ENCODE data around the gene PRDM10. TPM values are rescaled to one million over a fixed set of nuclear protein-coding genes. Genes with fewer than 3 reads are reported as not detected.

The PRDM10 gene
- total and polyA plus RNA-seq, 10 donors, result 1.6 to 16.2 (median 10.3) TPM

DNA sequence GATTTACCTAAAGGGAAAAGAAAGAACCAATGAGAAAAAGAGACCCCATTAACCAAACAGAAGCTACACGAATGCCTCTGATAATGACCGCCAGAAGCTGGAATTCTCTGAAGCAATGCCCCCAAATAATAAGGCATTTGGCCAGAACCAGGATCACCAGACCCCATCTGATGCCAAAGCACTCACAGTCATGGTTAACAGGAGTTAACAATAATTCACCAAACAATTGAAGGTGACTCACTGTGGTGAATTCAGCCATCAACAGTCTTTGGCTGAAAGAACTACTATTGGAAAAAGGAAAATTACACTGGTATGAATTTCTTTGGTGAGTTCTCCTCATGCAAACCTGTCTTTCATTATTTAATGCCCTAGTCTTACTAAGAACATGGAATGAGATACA is 85.4 kb downstream of the PRDM10 start:
- Histone ChIP-seq H3K27me3 (replicated peaks in 1 of 7) (no peaks in the 10 kb centered on the region), H3K27ac (no peak overlapping the region), H3K36me3 (peaks cover 3 to 99% (median 40%) of the 10 kb centered on the region in 6 donors), H3K9me3 (no peaks in the 10 kb centered on the region), H3K4me3 (no peak overlapping the region), H3K4me1 (peaks cover 0 to 8% (median 0%) of the 10 kb centered on the region in 6 donors)
- DNase-seq, result no peak
- intact Hi-C loops (cut with DNase I; ENCODE audit: low total_unique reads), result no loop called here
- 92 to 99% (median 96%) methylated on average over 2 of the region's 2 CpGs for WGBS, 5 donors
- TF ChIP-seq, protein P1, sequence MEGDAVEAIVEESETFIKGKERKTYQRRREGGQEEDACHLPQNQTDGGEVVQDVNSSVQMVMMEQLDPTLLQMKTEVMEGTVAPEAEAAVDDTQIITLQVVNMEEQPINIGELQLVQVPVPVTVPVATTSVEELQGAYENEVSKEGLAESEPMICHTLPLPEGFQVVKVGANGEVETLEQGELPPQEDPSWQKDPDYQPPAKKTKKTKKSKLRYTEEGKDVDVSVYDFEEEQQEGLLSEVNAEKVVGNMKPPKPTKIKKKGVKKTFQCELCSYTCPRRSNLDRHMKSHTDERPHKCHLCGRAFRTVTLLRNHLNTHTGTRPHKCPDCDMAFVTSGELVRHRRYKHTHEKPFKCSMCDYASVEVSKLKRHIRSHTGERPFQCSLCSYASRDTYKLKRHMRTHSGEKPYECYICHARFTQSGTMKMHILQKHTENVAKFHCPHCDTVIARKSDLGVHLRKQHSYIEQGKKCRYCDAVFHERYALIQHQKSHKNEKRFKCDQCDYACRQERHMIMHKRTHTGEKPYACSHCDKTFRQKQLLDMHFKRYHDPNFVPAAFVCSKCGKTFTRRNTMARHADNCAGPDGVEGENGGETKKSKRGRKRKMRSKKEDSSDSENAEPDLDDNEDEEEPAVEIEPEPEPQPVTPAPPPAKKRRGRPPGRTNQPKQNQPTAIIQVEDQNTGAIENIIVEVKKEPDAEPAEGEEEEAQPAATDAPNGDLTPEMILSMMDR (IDR thresholded peaks at IDR 0.05 in 8 of 11, conservative IDR thresholded peaks at IDR 0.05 in 3 of 11), result no peak
- no peak for TF ChIP-seq POLR2A (IDR thresholded peaks at IDR 0.05)
- no peak for TF ChIP-seq POLR2AphosphoS5 (IDR thresholded peaks at IDR 0.05)

DNA sequence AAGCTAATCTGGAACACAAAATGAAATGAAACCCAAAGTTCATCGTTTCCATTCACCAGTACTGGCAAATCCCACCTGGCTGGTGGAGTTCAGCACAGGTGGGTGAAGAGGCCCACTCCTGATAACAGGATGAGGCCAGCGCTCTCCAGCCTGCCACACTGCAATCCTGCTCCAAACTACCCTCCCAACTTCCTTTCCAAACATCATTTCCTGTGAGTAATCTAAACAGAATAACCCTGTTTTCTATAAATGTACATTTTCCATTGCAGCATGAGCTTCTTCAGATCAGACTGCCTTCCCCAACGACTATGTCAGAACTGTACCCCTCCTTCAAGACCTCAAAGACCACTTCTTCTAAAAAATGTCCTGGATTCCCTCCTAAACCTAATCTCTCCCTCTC is 91.3 kb downstream of the PRDM10 start:
- H3K4me3 ChIP-seq, result no peak overlapping the region
- H3K36me3 ChIP-seq, result peaks cover 3 to 100% (median 56%) of the 10 kb centered on the region in 6 donors
- no peaks in the 10 kb centered on the region for H3K27me3 ChIP-seq (replicated peaks in 1 of 7)
- whole genome bisulfite sequencing, 5 donors, result 43 to 49% (median 48%) methylated on average over 3 of the region's 3 CpGs
- no peak for DNase-seq
- intact Hi-C loops (cut with DNase I; ENCODE audit: low total_unique reads), result no loop called here
- no peak for TF ChIP-seq POLR2A (IDR thresholded peaks at IDR 0.05)
- TF ChIP-seq POLR2AphosphoS5 (IDR thresholded peaks at IDR 0.05), result no peak
- TF ChIP-seq, protein P1 (IDR thresholded peaks at IDR 0.05 in 8 of 11, conservative IDR thresholded peaks at IDR 0.05 in 3 of 11), result no peak
- no peaks in the 10 kb centered on the region for H3K9me3 ChIP-seq
- no peak overlapping the region for H3K27ac ChIP-seq
- H3K4me1 ChIP-seq, result no peaks in the 10 kb centered on the region

DNA sequence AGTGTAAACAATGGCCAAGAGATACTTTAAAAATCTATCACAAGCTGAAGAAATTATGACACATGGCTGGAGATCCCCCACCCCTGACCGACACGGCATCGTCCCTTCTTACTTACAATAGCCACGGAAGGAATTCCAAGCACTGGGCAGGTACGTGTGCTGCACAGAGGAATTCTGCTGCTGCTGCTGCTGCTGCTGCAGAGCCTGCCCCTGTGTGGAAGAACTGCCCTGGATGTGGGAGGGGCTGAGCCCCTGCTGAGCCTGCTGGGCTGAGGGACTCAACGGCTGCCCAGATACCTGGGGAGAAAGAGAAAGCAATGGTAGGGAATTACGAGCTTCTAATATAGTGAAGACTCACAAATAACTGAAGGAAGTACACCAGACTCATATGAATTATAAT is 92.3 kb downstream of the PRDM10 start:
- TF ChIP-seq POLR2AphosphoS5 (IDR thresholded peaks at IDR 0.05), result no peak
- TF ChIP-seq, protein P1 (IDR thresholded peaks at IDR 0.05 in 8 of 11, conservative IDR thresholded peaks at IDR 0.05 in 3 of 11), result no peak
- TF ChIP-seq POLR2A (IDR thresholded peaks at IDR 0.05), result no peak
- no peaks in the 10 kb centered on the region for H3K27me3 ChIP-seq (replicated peaks in 1 of 7)
- DNase-seq, result no peak
- H3K4me1 ChIP-seq, result no peaks in the 10 kb centered on the region
- H3K9me3 ChIP-seq, result no peaks in the 10 kb centered on the region
- WGBS, 5 donors, result 91 to 97% (median 94%) methylated on average over 7 of the region's 7 CpGs
- no peak overlapping the region for H3K4me3 ChIP-seq
- no peak overlapping the region for H3K27ac ChIP-seq
- H3K36me3 ChIP-seq, result peaks cover 3 to 100% (median 54%) of the 10 kb centered on the region in 6 donors
- intact Hi-C loops (cut with DNase I; ENCODE audit: low total_unique reads), result no loop called here

DNA sequence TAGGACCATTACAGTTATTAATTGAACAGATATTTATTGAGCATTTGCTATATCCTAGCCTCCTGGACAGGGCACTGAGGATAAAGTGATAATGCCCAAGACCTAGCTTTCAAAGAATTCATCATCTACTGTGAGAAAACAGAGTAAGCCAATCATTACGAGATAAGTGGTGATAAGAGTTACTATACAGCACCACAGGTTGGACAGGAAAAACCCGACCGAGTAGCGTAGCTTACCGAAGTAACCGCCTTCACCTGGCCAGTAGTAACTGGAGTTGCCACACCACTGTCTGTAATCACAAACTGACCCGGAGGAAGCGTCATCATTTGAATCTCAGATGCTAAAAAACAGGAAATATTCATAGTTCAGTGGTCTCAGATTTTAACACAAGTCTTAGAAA is 97.2 kb downstream of the PRDM10 start:
- no peak overlapping the region for H3K27ac ChIP-seq
- H3K36me3 ChIP-seq, result peaks cover 0 to 98% (median 43%) of the 10 kb centered on the region in 6 donors
- intact Hi-C loops (cut with DNase I; ENCODE audit: low total_unique reads), result no loop called here
- no peak for DNase-seq
- no peaks in the 10 kb centered on the region for H3K9me3 ChIP-seq
- no peaks in the 10 kb centered on the region for H3K27me3 ChIP-seq (replicated peaks in 1 of 7)
- no peaks in the 10 kb centered on the region for H3K4me1 ChIP-seq
- H3K4me3 ChIP-seq, result no peak overlapping the region
- 91 to 94% (median 93%) methylated on average over 8 of the region's 8 CpGs for WGBS, 5 donors
- TF ChIP-seq POLR2A (IDR thresholded peaks at IDR 0.05) (no peak), POLR2AphosphoS5 (IDR thresholded peaks at IDR 0.05) (no peak)
- TF ChIP-seq, protein P1 (IDR thresholded peaks at IDR 0.05 in 8 of 11, conservative IDR thresholded peaks at IDR 0.05 in 3 of 11), result no peak
